H1 (cell line): Measurements from ENCODE around the gene CDH10. TPM values are rescaled to one million over a fixed set of nuclear protein-coding genes. Genes with fewer than 3 reads are reported as not detected.

Experiments used
- CTCF ChIA-PET: fragments of 300-600 bp; sonication (Branson Sonifier 250); formaldehyde crosslinking; loops from one replicate; lab custom pipeline; 2021; ENCODE audit not compliant: partially characterized antibody; lab: Charles Lee
- POLR2A ChIA-PET: fragments of 300-600 bp; sonication (Branson Sonifier 250); formaldehyde crosslinking; loops from one replicate; lab custom pipeline; 2021; ENCODE audit warnings: inconsistent platforms; ENCODE audit not compliant: partially characterized antibody; lab: Charles Lee
- DNase-seq, 2 experiments: peaks; one replicate each; pipeline versions ENCODE4 v3.0.0 to v3.0.0-alpha.2; 2010 to 2022; ENCODE audit warnings: low spot score in 2 of 2, low read depth in 1 of 2, mixed read lengths in 1 of 2
- FAIRE-seq: peaks from 2 replicates; lab custom pipeline; 2011; peaks lifted over from hg19 to GRCh38; lab: Jason Lieb, UNC
- H2AFZ ChIP-seq: 2 replicates; pipeline ENCODE4 v1.8.1; 2012; ENCODE audit warnings: low read length, inconsistent platforms
- H2AK5ac ChIP-seq: 2 replicates; pipeline ENCODE4 v1.6.1; 2013; ENCODE audit warnings: low read depth, low read length
- H2BK120ac ChIP-seq: replicated peaks from 2 replicates; pipeline ENCODE3; 2013; ENCODE audit warnings: low read depth, low read length, inconsistent platforms
- H2BK12ac ChIP-seq: 2 replicates; pipeline ENCODE4 v1.6.1; 2013; ENCODE audit warnings: low read depth, low read length
- H2BK15ac ChIP-seq: 2 replicates; pipeline ENCODE4 v1.6.1; 2013; ENCODE audit warnings: low read length
- H2BK20ac ChIP-seq: 2 replicates; pipeline ENCODE4 v1.6.1; 2013; ENCODE audit warnings: low read length
- H2BK5ac ChIP-seq: 2 replicates; pipeline ENCODE4 v1.6.1; 2013; ENCODE audit warnings: low read depth, low read length
- H3K14ac ChIP-seq: 2 replicates; pipeline ENCODE4 v1.6.1; 2013; ENCODE audit warnings: inconsistent platforms; ENCODE audit not compliant: insufficient read length
- H3K18ac ChIP-seq: 2 replicates; pipeline ENCODE4 v1.6.1; 2013; ENCODE audit warnings: low read length; ENCODE audit errors: extremely low read depth
- H3K23ac ChIP-seq: 2 replicates; pipeline ENCODE4 v1.6.1; 2013; ENCODE audit warnings: inconsistent platforms; ENCODE audit not compliant: insufficient read length
- H3K23me2 ChIP-seq: 2 replicates; pipeline ENCODE4 v1.6.1; 2013; ENCODE audit warnings: low read depth, low read length
- H3K27ac ChIP-seq: 2 replicates; pipeline ENCODE4 v1.6.1; 2011; ENCODE audit warnings: low read depth, low read length, inconsistent platforms
- H3K27me3 ChIP-seq, 4 experiments: replicated peaks in 1 of 4; 1 replicate in 1 of 4; 2 replicates in 3 of 4; pipeline versions ENCODE4 v1.6.1 to v1.8.1; 2011 to 2013; ENCODE audit warnings: low read length in 3 of 4, mild to moderate bottlenecking in 3 of 4, inconsistent platforms in 2 of 4, mixed read lengths in 2 of 4, moderate library complexity in 1 of 4; ENCODE audit not compliant: control insufficient read depth in 3 of 4, insufficient read depth in 3 of 4; ENCODE audit errors: extremely low read depth in 1 of 4
- H3K36me3 ChIP-seq, 4 experiments: 2 replicates each; pipeline versions ENCODE4 v1.6.1 to v1.8.1; 2011 to 2013; ENCODE audit warnings: mild to moderate bottlenecking in 4 of 4, low read length in 3 of 4, moderate library complexity in 2 of 4, control low read depth in 1 of 4, inconsistent platforms in 1 of 4; ENCODE audit not compliant: insufficient read depth in 4 of 4, control insufficient read depth in 2 of 4
- H3K4ac ChIP-seq: replicated peaks from 2 replicates; pipeline ENCODE3; 2013; ENCODE audit warnings: low read length, low read depth, mixed read lengths, inconsistent platforms; ENCODE audit not compliant: insufficient read length
- H3K4me1 ChIP-seq, 4 experiments: replicated peaks in 1 of 4; 1 replicate in 1 of 4; 2 replicates in 3 of 4; pipeline versions ENCODE4 v1.6.1 to v1.8.1; 2011 to 2013; ENCODE audit warnings: low read length in 3 of 4, inconsistent platforms in 2 of 4, mixed read lengths in 1 of 4; ENCODE audit not compliant: insufficient read depth in 4 of 4, control insufficient read depth in 3 of 4
- H3K4me2 ChIP-seq, 2 experiments: 2 replicates each; pipeline versions ENCODE4 v1.6.1 to v1.8.1; 2011 to 2013; ENCODE audit warnings: low read depth in 2 of 2, low read length in 2 of 2, control low read depth in 1 of 2, inconsistent platforms in 1 of 2, mild to moderate bottlenecking in 1 of 2; ENCODE audit not compliant: insufficient read depth in 1 of 2
- H3K4me3 ChIP-seq, 4 experiments: fragments of 200-600, 300-600 bp in 1 of 4; sonication (generic), shearing (Covaris generic), sonication (Bioruptor Twin) in 1 of 4; 2 replicates each; pipeline versions ENCODE4 v1.5.1 to v1.8.1; 2011 to 2016; ENCODE audit warnings: low read length in 4 of 4, low read depth in 3 of 4, control low read depth in 2 of 4, inconsistent platforms in 2 of 4, mild to moderate bottlenecking in 2 of 4, mixed read lengths in 1 of 4, moderate library complexity in 1 of 4; ENCODE audit not compliant: insufficient read depth in 2 of 4; ENCODE audit errors: extremely low read depth in 1 of 4
- H3K56ac ChIP-seq: replicated peaks from 2 replicates; pipeline ENCODE3; 2013; ENCODE audit warnings: low read depth, mild to moderate bottlenecking, mixed read lengths, low read length, inconsistent platforms; ENCODE audit not compliant: insufficient read length
- H3K79me1 ChIP-seq: 2 replicates; pipeline ENCODE4 v1.6.1; 2013; ENCODE audit warnings: low read depth, low read length, control low read depth
- H3K79me2 ChIP-seq, 2 experiments: 2 replicates each; pipeline versions ENCODE4 v1.6.1 to v1.8.1; 2012 to 2013; ENCODE audit warnings: low read length in 2 of 2, mild to moderate bottlenecking in 2 of 2, inconsistent platforms in 1 of 2; ENCODE audit not compliant: insufficient read depth in 2 of 2, control insufficient read depth in 1 of 2
- H3K9ac ChIP-seq, 4 experiments: replicated peaks in 1 of 4; 1 replicate in 1 of 4; 2 replicates in 3 of 4; pipeline versions ENCODE4 v1.6.1 to v1.8.1; 2011 to 2013; ENCODE audit warnings: low read depth in 3 of 4, low read length in 3 of 4, control low read depth in 2 of 4, mild to moderate bottlenecking in 2 of 4, moderate library complexity in 2 of 4, inconsistent platforms in 1 of 4; ENCODE audit errors: extremely low read depth in 1 of 4
- H3K9me3 ChIP-seq, 2 experiments: 2 replicates each; pipeline versions ENCODE4 v1.6.1 to v1.8.1; 2012 to 2013; ENCODE audit warnings: mild to moderate bottlenecking in 2 of 2, moderate library complexity in 2 of 2, control low read depth in 1 of 2, inconsistent platforms in 1 of 2, low read depth in 1 of 2, low read length in 1 of 2, mixed read lengths in 1 of 2; ENCODE audit not compliant: insufficient read depth in 2 of 2
- H4K20me1 ChIP-seq, 2 experiments: replicated peaks in 1 of 2; 2 replicates each; pipeline versions ENCODE3 to v1.8.1; 2011 to 2013; ENCODE audit warnings: inconsistent platforms in 2 of 2, low read length in 2 of 2, mild to moderate bottlenecking in 1 of 2; ENCODE audit not compliant: insufficient read depth in 2 of 2, control insufficient read depth in 1 of 2
- H4K5ac ChIP-seq: 2 replicates; pipeline ENCODE4 v1.6.1; 2013; ENCODE audit warnings: low read length, low read depth, mixed read lengths, inconsistent platforms; ENCODE audit not compliant: insufficient read length
- H4K8ac ChIP-seq: 2 replicates; pipeline ENCODE4 v1.8.0; 2013; ENCODE audit warnings: mild to moderate bottlenecking, moderate library complexity, low read length, inconsistent platforms; ENCODE audit not compliant: insufficient read depth; ENCODE audit errors: extremely low read depth
- H4K91ac ChIP-seq: replicated peaks from 2 replicates; pipeline ENCODE3; 2013; ENCODE audit warnings: low read length, mixed read lengths, inconsistent platforms; ENCODE audit not compliant: insufficient read length
- CHD1 ChIP-seq: IDR thresholded peaks from 2 replicates; pipeline ENCODE4 v1.6.1; 2012; ENCODE audit warnings: low read depth, low read length, improper control_type of control experiment
- JUN ChIP-seq: IDR thresholded peaks from 2 replicates; pipeline ENCODE4 v1.6.1; 2011; ENCODE audit warnings: low read depth, mild to moderate bottlenecking, improper control_type of control experiment, low read length
- KDM5A ChIP-seq: fragments of 200-600 bp; IDR thresholded peaks from 2 replicates; pipeline ENCODE4 v1.7.1; 2012; ENCODE audit warnings: mild to moderate bottlenecking, low read length, inconsistent platforms, mixed read lengths
- MAX ChIP-seq: IDR thresholded peaks from 2 replicates; pipeline ENCODE4 v1.6.1; 2012; ENCODE audit warnings: inconsistent platforms
- POU5F1 ChIP-seq: IDR thresholded peaks from 2 replicates; pipeline ENCODE4 v1.6.1; 2011; ENCODE audit warnings: low read depth, mild to moderate bottlenecking, low read length, moderate library complexity
- RFX5 ChIP-seq: IDR thresholded peaks from 2 replicates; pipeline ENCODE4 v1.6.1; 2011; ENCODE audit warnings: low read depth, low read length, improper control_type of control experiment, borderline replicate concordance
- SIRT6 ChIP-seq: IDR thresholded peaks from one replicate; pipeline ENCODE4 v1.7.1; 2012; ENCODE audit warnings: low read length, inconsistent platforms
- SP2 ChIP-seq: IDR thresholded peaks from 2 replicates; pipeline ENCODE4 v1.6.1; 2012; ENCODE audit warnings: mild to moderate bottlenecking, low read length, inconsistent platforms
- TEAD4 ChIP-seq: IDR thresholded peaks from 2 replicates; pipeline ENCODE4 v1.6.1; 2012; ENCODE audit warnings: low read depth, low read length, inconsistent platforms, mixed read lengths
- polyA plus RNA-seq, 7 experiments: library from polyadenylated mRNA; depleted of rRNA in 3 of 7; stranded (reverse) in 5 of 7; unstranded in 2 of 7; fragments of >200 nt in 5 of 7; fragments of 200-250 nt in 2 of 7; gene quantifications; 1 replicate in 5 of 7; 2 replicates in 1 of 7; 4 replicates in 1 of 7; pipeline versions ENCODE4 v1.2.1 to v1.2.3, GENCODE V29; 2011 to 2013; ENCODE audit warnings: missing spikeins in 2 of 7, mixed read lengths in 2 of 7
- total RNA-seq: library from RNA; stranded (reverse); fragmentation: NEBNext Ultra II Directional; extraction: Animal tissue kit (Norgen Biotek cat#: 25700); gene quantifications from 2 replicates; pipeline ENCODE4 v1.2.1, GENCODE V29; 2021

CDH10 gene
- total and polyA plus RNA-seq, 2 of the 8 experiments (the other 6 are each of a cell fraction or from before 2014, with no cell fraction given) = 0.11 TPM; not detected in 1

- H2BK5ac ChIP-seq = no peak overlapping the region
- no peak overlapping the region for H3K27ac ChIP-seq
- H3K36me3 ChIP-seq = no peaks in the 10 kb centered on the region
- FAIRE-seq = no peak
- no peaks in the 10 kb centered on the region for H3K79me2 ChIP-seq
- no peak overlapping the region for H3K18ac ChIP-seq
- H4K91ac ChIP-seq = no peak overlapping the region
- no peaks in the 10 kb centered on the region for H3K23me2 ChIP-seq
- no peak overlapping the region for H3K4me3 ChIP-seq
- H3K9ac ChIP-seq = no peak overlapping the region
- H3K9me3 ChIP-seq = no peaks in the 10 kb centered on the region
- no peak overlapping the region for H2BK12ac ChIP-seq
- H3K4me2 ChIP-seq = no peak overlapping the region
- no peak overlapping the region for H4K5ac ChIP-seq
- no peaks in the 10 kb centered on the region for H3K4me1 ChIP-seq
- H3K23ac ChIP-seq = no peak overlapping the region
- no peak overlapping the region for H2BK15ac ChIP-seq
- H3K27me3 ChIP-seq = no peaks in the 10 kb centered on the region
- no peak overlapping the region for H2BK120ac ChIP-seq
- ChIA-PET CTCF (no interaction called here), POLR2A (no interaction called here)
- H3K4ac ChIP-seq = no peak overlapping the region
- no peaks in the 10 kb centered on the region for H3K79me1 ChIP-seq
- H2AK5ac ChIP-seq = no peak overlapping the region
- no peak overlapping the region for H4K8ac ChIP-seq
- TF ChIP-seq POU5F1 (no peak), TEAD4 (no peak), RFX5 (no peak), JUN (no peak), CHD1 (no peak), KDM5A (no peak), SIRT6 (no peak), MAX (no peak), SP2 (no peak)
- no peak overlapping the region for H2BK20ac ChIP-seq
- no peak overlapping the region for H3K56ac ChIP-seq
- no peak for DNase-seq
- H4K20me1 ChIP-seq = no peaks in the 10 kb centered on the region
- H3K14ac ChIP-seq = no peak overlapping the region
- H2AFZ ChIP-seq = no peak overlapping the region
Observed at GRCh38 chr5:24512423-24512822, 132.4 kb downstream of the CDH10 start.
